Sciatic nerve (tissue), 2 donors: ENCODE results near the gene CACNA1F. TPM values are rescaled to one million over a fixed set of nuclear protein-coding genes. Genes with fewer than 3 reads are reported as not detected.

Experiments used
- ATAC-seq: fragments of 200-7000 bp; cut with Tn5 transposase; one replicate; pipeline ENCODE4 v1.9.1; 2020; ENCODE audit warnings: mild to moderate bottlenecking, moderate library complexity
- DNase-seq: peaks from one replicate; pipeline ENCODE4 v3.0.0-alpha.2; 2020; ENCODE audit warnings: low spot score
- intact Hi-C: fragments of 100-400 bp; cut with DNase I; formaldehyde crosslinking; loops from one replicate; pipeline ENCODE4 v1.14.2; 2022
- total RNA-seq: library from RNA; stranded (reverse); fragmentation: NEBNext Ultra II Directional; extraction: Animal tissue kit (Norgen Biotek cat#: 25700); gene quantifications from one replicate; pipeline ENCODE4 v1.2.1, GENCODE V29; 2021
- donor health status: DM: no; HTN: no; CAD: no.
- donor health status: DM: no; HTN: no; CAD: no.

CACNA1F gene
- total RNA-seq, 1 donor from 2014 or later = 0.22 TPM

DNA sequence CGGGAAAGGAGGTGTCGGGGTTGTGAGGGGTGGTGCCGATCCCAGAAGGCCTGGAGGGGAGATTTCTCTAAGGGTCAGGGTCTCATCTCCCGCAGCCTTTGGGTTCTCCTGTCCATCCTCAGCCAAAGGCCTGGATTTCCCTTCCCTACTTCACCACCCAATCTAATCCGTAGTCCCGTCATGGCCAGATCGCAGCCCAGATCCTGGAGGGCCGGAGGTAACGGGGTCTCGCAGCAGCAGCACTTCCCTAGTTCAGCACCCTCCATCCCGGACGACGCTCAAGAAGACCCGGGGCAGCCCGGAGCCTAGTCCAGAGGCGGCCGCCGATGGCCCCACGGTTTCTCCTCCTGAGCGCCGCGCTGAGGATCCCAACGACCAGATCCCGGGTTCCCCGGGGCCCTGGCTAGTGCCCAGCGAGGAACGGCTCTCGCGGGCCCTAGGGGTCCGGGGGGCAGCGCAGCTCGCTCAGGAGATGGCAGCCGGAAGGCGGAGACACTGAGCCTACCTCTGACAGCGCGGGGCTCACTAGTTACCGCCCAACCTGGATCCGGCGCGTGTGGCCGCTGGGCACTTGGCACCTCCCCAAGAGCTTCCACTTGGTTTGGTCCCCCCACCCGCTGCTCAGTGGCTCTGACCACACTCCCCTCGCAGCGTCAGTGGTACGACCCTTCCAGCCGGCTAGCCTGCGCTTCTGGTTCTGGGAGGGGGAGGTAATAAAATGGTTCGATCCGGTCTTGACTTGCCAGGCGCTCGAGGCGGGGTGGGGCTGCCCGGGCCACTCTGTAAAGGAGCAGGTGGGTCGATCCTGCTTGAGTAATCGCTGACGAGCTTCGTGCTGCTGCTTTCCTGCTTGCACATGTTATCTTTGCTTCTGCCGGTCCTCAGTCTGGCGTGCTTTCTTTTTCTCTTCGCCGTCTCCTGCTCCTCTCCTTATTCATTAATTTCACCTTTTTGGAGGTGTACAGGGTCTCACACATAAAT, 66.9 kb downstream of the CACNA1F start:
- intact Hi-C loops = no loop called here
- ATAC-seq = peak; percentile 67

DNA sequence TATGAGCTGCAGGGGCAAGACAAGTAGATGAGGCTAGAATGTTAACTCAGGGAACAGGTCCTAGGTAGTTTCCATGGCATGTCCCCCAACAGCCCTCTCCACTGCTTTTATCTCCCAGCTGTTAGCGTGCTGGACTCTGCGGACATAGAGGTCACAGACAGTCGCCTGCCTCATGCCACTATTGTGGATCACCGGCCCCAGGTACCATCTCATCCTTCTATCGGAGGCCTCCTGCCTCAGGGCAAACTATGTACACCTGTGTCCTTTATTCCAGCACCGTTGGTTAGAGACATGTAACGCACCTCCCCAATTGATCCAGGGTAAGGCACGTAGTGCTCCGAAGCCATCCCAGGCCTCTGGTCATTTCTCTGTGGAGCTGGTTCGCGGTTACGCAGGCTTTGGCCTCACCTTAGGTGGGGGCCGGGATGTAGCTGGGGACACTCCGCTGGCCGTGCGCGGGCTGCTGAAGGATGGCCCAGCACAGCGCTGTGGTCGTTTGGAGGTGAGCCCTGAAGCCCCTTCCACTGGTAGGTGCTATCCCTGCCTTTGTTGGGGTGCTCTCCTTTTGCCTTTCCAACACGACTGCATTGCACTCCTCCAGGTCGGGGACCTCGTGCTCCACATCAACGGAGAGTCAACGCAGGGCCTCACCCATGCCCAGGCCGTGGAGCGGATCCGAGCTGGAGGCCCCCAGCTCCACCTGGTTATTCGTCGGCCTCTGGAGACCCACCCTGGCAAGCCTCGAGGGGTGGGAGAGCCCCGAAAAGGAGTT, 68.4 kb downstream of the CACNA1F start:
- ATAC-seq = no peak
- no peak for DNase-seq
- intact Hi-C loops = no loop called here

More for the DNA sequence above, 66.9 kb downstream of the CACNA1F start:
- peak; percentile 85 for DNase-seq

DNA sequence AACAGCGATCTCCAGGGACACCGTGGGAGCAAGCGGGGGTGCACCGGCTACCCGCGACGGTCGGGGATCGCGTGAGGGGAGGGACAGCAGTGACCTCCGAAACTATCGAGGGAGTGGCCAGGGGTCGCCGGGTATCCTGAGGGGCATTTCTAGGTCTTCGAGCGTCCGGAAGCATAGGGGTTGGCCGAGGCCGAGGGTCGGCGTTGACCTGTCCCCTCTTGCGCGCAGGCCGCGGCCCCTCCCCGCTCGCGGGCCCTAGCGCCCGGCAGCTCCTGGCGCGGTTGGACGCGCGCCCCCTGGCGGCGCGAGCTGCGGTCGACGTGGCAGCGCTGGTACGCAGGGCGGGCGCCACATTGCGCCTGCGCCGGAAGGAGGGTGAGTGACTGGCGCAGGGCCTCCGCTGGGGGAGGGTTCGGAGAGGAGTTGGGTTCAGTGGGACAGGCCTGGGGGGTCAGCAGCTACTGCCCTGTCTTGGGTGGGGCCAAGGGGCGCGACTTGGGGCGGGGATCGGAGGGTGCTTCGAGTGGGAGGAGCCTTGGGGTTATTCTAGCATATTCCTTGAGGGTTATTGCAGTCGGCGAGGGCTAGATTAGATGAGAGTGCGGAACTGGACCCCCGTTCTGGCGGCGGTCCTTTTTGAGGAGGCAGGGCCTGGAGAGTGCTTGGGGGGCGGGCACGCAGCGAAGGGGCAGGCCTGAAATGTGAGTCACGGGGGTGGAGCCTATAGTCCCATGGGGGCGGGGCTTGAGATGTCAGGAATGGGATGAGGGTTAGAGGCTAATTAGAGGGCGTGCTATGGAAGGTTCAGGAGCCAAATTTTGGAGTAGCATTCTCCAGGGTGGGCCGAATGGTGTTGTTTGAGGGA, 69.4 kb downstream of the CACNA1F start:
- DNase-seq = peak; percentile 92
- intact Hi-C loops = no loop called here
- ATAC-seq = peak; percentile 87

DNA sequence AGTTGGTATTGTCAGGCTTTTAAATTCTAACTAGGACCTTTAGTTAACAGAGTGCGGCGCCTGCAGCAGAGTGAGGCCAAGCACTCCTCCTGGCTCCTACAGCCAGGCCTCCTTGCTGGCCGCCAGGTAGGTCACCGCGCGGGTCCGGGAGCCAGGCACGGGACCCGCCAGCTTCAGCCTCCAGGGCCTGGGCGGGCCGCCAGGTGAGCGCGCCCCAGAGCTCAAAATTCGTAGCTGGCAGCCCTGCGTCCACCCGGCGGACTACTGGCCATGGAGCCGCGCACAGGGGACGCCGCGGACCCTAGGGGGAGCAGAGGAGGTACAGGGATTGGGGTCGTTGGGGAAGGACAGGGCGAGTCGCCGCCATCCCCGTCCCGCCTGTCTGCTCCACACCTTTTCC, 70.5 kb downstream of the CACNA1F start, which contains the start of gene MAGIX:
Gene MAGIX (plus strand): TSS at position 139 of the 400 bp plus-strand sequence. CDS start 132 bp downstream, at position 271.
- DNase-seq (no peak), ATAC-seq (no peak)
- intact Hi-C loops = no loop called here

DNA sequence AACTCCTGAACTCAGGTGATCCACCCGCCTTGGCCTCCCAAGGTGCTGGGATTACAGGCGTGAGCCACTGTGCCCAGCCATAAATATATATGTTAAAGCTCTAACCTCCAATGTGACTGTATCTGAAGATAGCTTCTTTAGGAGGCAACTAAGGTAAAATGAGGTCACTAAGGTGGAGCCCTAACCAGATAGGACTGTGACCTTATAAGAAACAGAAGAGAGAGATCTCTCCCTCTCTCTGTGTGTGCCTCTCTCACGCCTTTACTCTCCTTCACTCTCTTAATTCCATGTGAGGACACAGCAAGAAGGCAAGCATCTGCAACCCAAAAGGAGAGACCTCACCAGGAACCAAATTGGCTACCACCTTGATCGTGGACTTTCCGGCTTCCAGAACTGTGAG, 71.5 kb downstream of the CACNA1F start:
- intact Hi-C loops = no loop called here
- DNase-seq = no peak
- no peak for ATAC-seq

DNA sequence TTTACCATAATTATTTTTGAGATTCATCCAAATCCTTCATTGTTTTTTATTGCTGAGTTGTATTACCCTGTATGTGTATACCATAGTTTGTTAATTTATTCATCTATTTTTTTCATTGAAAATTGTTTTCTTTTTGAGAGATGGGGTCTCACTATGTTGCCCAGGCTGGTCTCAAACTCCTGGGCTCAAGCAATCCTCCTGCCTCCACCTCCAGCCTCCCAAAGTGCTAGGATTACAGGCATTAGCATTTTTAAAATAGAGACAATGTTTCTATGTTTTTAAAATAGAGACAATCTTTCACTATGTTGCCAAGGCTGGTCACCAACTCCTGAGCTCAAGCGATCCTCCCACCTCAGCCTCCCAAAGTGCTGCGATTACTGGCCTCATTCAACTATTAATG, 72.2 kb downstream of the CACNA1F start:
- ATAC-seq = no peak
- DNase-seq = no peak
- intact Hi-C loops = no loop called here

DNA sequence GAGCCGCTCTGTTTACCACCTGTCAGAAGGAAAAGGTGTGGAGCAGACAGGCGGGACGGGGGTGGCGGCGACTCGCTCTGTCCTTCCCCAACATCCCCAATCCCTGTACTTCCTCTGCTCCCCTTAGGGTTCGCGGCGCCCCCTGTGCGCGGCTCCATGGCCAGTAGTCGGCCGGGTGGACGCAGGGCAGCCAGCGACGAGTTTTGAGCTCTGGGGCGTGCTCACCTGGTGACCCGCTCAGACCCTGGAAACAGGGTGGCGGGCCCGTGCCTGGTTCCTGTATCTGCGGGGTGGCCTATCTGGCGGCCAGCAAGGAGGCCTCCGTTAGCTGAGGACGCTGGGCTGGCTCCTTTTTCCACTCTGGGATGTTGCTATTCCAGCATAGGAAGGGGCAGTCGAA, 75.9 kb downstream of the CACNA1F start:
- DNase-seq (no peak), ATAC-seq (no peak)
- intact Hi-C loops = no loop called here

DNA sequence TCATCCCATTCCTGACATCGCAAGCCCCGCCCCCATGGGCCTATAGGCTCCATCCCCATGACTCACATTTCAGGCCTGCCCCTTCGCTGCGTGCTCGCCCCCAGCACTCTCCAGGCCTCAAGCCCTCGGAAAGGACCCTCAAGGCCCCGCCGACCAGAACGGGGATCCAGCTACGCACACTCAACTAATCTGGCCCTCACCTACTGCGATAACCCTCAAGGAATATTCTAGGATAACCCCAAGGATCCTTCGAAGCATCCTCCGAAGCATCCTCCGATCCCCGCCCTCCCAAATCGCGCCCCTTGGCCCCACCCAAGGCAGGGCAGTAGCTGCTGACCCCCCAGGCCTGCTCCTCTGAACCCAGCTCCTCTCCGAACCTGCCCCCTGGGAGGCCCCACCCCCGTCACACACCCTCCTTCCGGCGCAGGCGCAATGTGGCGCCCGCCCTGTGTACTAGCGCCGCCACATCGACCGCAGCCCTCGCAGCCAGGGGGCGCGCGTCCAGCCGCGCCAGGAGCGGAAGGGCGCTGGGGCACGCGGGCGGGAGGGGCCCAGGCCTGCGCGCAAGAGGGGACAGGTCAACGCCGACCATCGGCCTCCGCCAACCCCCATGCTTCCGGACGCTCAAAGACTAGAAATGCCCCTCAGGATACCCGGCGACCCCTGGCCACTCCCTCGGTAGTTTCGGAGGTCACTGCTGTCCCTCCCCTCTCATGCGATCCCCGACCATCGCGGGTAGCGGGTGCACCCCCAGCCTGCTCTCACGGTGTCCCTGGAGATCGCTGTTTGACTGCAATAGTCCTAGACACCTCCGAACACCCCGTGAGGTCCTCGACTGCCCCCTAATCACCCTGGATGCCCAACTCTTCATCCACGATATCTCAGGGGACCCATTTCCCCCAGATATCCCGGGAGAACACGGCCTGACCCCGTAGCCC, 77.0 kb downstream of the CACNA1F start:
- intact Hi-C loops = no loop called here
- ATAC-seq = peak; percentile 96
- DNase-seq = peak; percentile 93

DNA sequence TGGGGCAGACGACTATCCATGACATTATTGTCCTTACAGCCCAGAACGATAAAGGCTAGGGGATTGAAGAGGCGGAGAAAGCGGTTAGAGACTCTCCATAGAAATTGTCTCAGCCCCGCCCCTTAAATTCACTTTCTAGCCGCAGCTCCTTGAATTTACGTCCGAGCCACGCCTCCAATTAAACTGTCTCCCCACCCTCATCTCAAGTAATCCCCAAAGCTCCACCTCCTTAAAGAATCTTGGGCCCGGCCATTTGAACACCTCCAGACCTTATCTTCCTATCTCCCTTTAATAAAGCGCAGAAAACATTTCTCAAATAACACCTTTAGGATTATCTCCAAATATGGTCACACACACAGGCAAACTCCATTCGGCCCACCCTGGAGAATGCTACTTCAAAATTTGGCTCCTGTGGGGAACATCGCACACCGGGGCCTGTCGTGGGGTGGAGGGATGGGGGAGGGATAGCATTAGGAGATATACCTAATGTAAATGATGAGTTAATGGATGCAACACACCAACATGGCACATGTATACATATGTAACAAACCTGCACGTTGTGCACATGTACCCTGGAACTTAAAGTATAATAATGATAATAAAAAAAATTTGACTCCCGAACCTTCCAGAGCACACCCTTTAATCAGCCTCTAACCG, 77.8 kb downstream of the CACNA1F start:
- DNase-seq (no peak), ATAC-seq (peak; percentile 51)
- intact Hi-C loops = no loop called here

Other genes with a start within 250 kb of the CACNA1F start
- 53.5 TPM for gene GRIPAP1, start 231.1 kb downstream of the CACNA1F start, total RNA-seq
- gene TFE3, start 190.0 kb downstream of the CACNA1F start, total RNA-seq = 69.0 TPM
- gene CCDC120, start 174.3 kb downstream of the CACNA1F start, total RNA-seq = 7.9 TPM
- gene PRAF2, start 159.3 kb downstream of the CACNA1F start, total RNA-seq = 29.6 TPM
- 70.9 TPM for gene WDR45, start 153.5 kb downstream of the CACNA1F start, total RNA-seq
- 20.5 TPM for gene GPKOW, start 109.6 kb downstream of the CACNA1F start, total RNA-seq
- 1.0 TPM for gene MAGIX, start 70.6 kb downstream of the CACNA1F start, total RNA-seq
- 103 TPM for gene PLP2, start 61.4 kb downstream of the CACNA1F start, total RNA-seq
- 9.9 TPM for gene PRICKLE3, start 47.0 kb downstream of the CACNA1F start, total RNA-seq
- 4.2 TPM for gene SYP, start 33.1 kb downstream of the CACNA1F start, total RNA-seq
- gene CCDC22, start 2.1 kb upstream of the CACNA1F start, total RNA-seq = 12.3 TPM
- gene FOXP3, start 31.4 kb upstream of the CACNA1F start, total RNA-seq = 0.13 TPM
- 9.9 TPM for gene PPP1R3F, start 36.5 kb upstream of the CACNA1F start, total RNA-seq
- gene GAGE10, start 70.3 kb upstream of the CACNA1F start, total RNA-seq = not detected
- not detected for gene GAGE12J, start 88.7 kb upstream of the CACNA1F start, total RNA-seq
- gene GAGE13, start 98.2 kb upstream of the CACNA1F start, total RNA-seq = not detected